Neural progenitor cell (in vitro differentiated cells): Measurements from ENCODE around the gene PORCN.

ENCODE experiments used
- EZH2 ChIP-seq: fragments of 200-600 bp; sonication (generic); IDR thresholded peaks from 2 replicates; pipeline ENCODE4 v1.6.1; 2017; ENCODE audit warnings: antibody characterized with exemption, mild to moderate bottlenecking, moderate library complexity
- EZH2phosphoT487 ChIP-seq: fragments of 200-600 bp; sonication (generic); IDR thresholded peaks from 2 replicates; pipeline ENCODE4 v1.6.1; 2017; ENCODE audit warnings: antibody characterized with exemption
- TF ChIP-seq, protein P1 (sequence below): fragments of 200-600 bp; sonication (generic); IDR thresholded peaks from 2 replicates; pipeline ENCODE4 v1.5.1; 2017; ENCODE audit warnings: antibody characterized with exemption, mild to moderate bottlenecking

DNA sequence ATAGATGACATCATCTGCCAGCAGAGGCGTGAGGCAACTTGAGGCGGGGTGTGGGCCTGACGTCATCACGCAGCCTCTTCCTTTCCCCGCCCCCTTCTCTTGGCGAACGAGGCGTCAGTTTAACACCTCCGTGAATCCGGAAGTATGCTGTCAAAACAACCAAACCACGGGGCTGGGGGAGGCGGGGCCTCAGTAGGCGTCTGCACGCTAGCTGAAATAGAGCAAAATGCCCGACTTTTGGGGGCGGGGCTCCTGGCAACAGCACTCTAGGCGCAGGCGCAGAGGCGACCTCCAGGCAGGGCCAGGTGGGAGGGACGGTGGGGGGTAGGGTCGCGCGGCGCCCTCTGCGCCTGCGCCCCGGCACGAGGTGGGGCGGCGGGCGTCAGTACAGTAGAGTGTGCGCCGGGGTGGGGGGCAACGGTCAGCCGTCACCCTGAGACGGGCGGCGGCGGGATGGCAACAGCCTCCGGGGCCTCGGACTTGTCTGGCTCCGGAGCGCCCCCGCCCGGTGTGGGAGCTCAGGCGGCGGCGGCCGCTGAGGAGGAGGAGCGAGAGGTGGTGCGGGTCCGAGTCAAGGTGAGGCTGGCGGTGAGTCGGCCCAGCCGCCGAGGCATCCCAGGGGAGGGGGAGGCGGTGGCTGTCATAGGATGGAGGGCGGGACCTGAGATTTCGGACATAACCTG, 30.7 kb downstream of the PORCN start, which contains the start of gene TBC1D25:
- TF ChIP-seq, protein P1, sequence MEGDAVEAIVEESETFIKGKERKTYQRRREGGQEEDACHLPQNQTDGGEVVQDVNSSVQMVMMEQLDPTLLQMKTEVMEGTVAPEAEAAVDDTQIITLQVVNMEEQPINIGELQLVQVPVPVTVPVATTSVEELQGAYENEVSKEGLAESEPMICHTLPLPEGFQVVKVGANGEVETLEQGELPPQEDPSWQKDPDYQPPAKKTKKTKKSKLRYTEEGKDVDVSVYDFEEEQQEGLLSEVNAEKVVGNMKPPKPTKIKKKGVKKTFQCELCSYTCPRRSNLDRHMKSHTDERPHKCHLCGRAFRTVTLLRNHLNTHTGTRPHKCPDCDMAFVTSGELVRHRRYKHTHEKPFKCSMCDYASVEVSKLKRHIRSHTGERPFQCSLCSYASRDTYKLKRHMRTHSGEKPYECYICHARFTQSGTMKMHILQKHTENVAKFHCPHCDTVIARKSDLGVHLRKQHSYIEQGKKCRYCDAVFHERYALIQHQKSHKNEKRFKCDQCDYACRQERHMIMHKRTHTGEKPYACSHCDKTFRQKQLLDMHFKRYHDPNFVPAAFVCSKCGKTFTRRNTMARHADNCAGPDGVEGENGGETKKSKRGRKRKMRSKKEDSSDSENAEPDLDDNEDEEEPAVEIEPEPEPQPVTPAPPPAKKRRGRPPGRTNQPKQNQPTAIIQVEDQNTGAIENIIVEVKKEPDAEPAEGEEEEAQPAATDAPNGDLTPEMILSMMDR = peak; percentile 50
- TF ChIP-seq EZH2 = no peak
- no peak for TF ChIP-seq EZH2phosphoT487
